ENCODE data around the gene SCMH1.

GRCh38 chr1:41118645-41119044, 123.5 kb downstream of the SCMH1 start:
- no peak for TF ChIP-seq POLR2AphosphoS5 (IDR thresholded peaks at IDR 0.05; ENCODE audit: low read depth, low read length)
- no peak for TF ChIP-seq CTCF (IDR thresholded peaks at IDR 0.05 in 2 of 3, conservative IDR thresholded peaks at IDR 0.05 in 1 of 3; ENCODE audit: borderline replicate concordance in 1 of 3, insufficient read depth in 1 of 3, low read depth in 2 of 3, low read length in 2 of 3)
- no peak for TF ChIP-seq JUND (IDR thresholded peaks at IDR 0.05)
- no peak for TF ChIP-seq EGR1 (IDR thresholded peaks at IDR 0.05; ENCODE audit: low read depth)
- TF ChIP-seq EZH2 (IDR thresholded peaks at IDR 0.05), result no peak
- no peak for TF ChIP-seq POLR2A (IDR thresholded peaks at IDR 0.05; ENCODE audit: borderline replicate concordance, extremely low read depth, insufficient read depth, insufficient read length)
- TF ChIP-seq CEBPB (IDR thresholded peaks at IDR 0.05; ENCODE audit: low read depth), result no peak
- no peak for TF ChIP-seq FOSL1 (IDR thresholded peaks at IDR 0.05; ENCODE audit: low read depth)
- no peak for TF ChIP-seq RAD21 (IDR thresholded peaks at IDR 0.05; ENCODE audit: low read depth)
- no peak for TF ChIP-seq ZBTB33 (IDR thresholded peaks at IDR 0.05; ENCODE audit: extremely low read depth, insufficient replicate concordance, low read length)
- TF ChIP-seq SP1 (IDR thresholded peaks at IDR 0.05; ENCODE audit: low read depth), result no peak
- no peak for TF ChIP-seq EZH2phosphoT487 (IDR thresholded peaks at IDR 0.05; ENCODE audit: borderline replicate concordance)
- no peak for TF ChIP-seq ZNF274 (IDR thresholded peaks at IDR 0.05; ENCODE audit: low read depth, low read length)
- no peak for TF ChIP-seq YY1 (IDR thresholded peaks at IDR 0.05; ENCODE audit: extremely low read depth, insufficient replicate concordance, low read depth, low read length)
